T-helper 2 cell (primary cell): Measurements from ENCODE around the gene CCDC192.
"Not testable (repeated sequence)": the region's sequence is repeated elsewhere in the genome, so short reads cannot be mapped to it uniquely, and the experiment has no call there.

ENCODE experiments used
- DNase-seq, 5 experiments: peaks; one replicate each; pipeline versions ENCODE4 v3.0.0 to v3.0.0-alpha.2; 2012 to 2022
- total RNA-seq, 2 donors: gene quantifications; one replicate each; lab custom pipeline; 2026; lab: John Stamatoyannopoulos, UW

The CCDC192 gene
- 0 reads per million in 2 donors for total RNA-seq

GRCh38 chr5:127702926-127703561 lies at the start of gene CCDC192:
Gene CCDC192, plus strand, starts transcription at chr5:127703391. Its CDS starts 55 bp downstream, at chr5:127703446.
- peak in 1 of 5 experiments; percentile 17 for DNase-seq

- DNase-seq = no peak
These were observed 46.4 kb upstream of the CCDC192 start for GRCh38 chr5:127656825-127657224.

- no peak for DNase-seq
These were observed 43.0 kb upstream of the CCDC192 start for GRCh38 chr5:127660047-127660733.

GRCh38 chr5:127664093-127664492 lies 39.1 kb upstream of the CCDC192 start:
- DNase-seq = no peak

- no peak for DNase-seq
These were observed 37.5 kb upstream of the CCDC192 start for GRCh38 chr5:127665641-127666040.

GRCh38 chr5:127666043-127666716 lies 37.0 kb upstream of the CCDC192 start:
- no peak for DNase-seq

GRCh38 chr5:127667926-127668325 lies 35.3 kb upstream of the CCDC192 start:
- DNase-seq = no peak

GRCh38 chr5:127671218-127671617 lies 32.0 kb upstream of the CCDC192 start:
- DNase-seq = no peak

GRCh38 chr5:127673117-127673800 lies 29.9 kb upstream of the CCDC192 start:
- DNase-seq = no peak

GRCh38 chr5:127676951-127677350 lies 26.2 kb upstream of the CCDC192 start:
- not testable (repeated sequence) for DNase-seq

GRCh38 chr5:127679691-127680330 lies 23.4 kb upstream of the CCDC192 start:
- DNase-seq = not testable (repeated sequence)

- DNase-seq = no peak
These were observed 22.6 kb upstream of the CCDC192 start for GRCh38 chr5:127680595-127680994.

GRCh38 chr5:127683008-127683407 lies 20.2 kb upstream of the CCDC192 start:
- no peak for DNase-seq

- no peak for DNase-seq
These were observed 18.3 kb upstream of the CCDC192 start for GRCh38 chr5:127684726-127685467.

- no peak for DNase-seq
These were observed 17.5 kb upstream of the CCDC192 start for GRCh38 chr5:127685662-127686061.

GRCh38 chr5:127686424-127686823 lies 16.8 kb upstream of the CCDC192 start:
- DNase-seq = no peak

- DNase-seq = no peak
These were observed 8.5 kb upstream of the CCDC192 start for GRCh38 chr5:127694518-127695171.

- DNase-seq = no peak
These were observed 7.8 kb upstream of the CCDC192 start for GRCh38 chr5:127695346-127695745.

- no peak for DNase-seq
These were observed 6.5 kb upstream of the CCDC192 start for GRCh38 chr5:127696683-127697082.

- DNase-seq = no peak
These were observed 5.1 kb upstream of the CCDC192 start for GRCh38 chr5:127697894-127698600.

GRCh38 chr5:127699416-127699815 lies 3.8 kb upstream of the CCDC192 start:
- DNase-seq = no peak
